ENCODE measurements around the gene HNRNPA1L2. TPM values are rescaled to one million over a fixed set of nuclear protein-coding genes. Genes with fewer than 3 reads are reported as not detected.

The HNRNPA1L2 gene
- total RNA-seq, 1 experiment from 2014 or later = 10.6 TPM

DNA sequence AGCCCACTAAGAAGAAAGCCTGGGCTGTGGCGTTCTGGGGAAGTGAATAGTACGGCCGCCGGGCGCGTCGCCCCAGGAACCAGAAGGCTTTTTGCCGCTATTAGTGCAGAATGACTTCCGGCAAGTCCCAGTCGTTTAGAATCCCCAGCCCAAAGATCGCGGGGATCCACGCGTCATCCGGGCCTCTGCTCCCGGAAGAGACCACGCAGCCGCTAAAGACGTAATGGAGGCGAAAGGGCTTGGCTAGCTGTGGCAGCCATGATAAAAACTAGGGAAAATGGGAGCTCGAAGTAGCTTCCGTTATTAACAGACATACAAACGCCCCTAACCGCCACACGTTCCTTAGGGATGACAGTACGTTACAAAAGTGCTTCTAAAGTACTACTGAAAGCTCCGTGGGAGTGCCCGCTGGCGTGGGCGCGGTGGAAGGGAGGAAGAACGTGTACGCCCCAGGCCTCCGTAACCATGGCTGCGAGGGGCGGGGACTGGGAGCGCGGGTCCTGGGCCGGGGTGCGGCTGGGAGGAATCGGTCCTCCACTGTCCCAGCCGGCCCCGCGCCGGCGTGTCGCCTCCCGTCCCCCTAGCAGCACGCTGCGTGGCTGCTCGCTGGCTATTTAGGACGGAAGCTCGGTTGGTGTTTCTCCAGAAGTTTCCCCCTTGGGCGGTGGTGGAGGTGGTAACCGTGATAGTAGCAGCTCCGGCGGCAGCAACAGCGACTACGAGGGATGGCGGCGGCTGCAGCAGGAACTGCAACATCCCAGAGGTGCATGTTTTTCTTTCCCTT lies 10.2 kb downstream of the HNRNPA1L2 start, which contains the start of gene SUGT1:
Gene SUGT1 (plus strand): TSS at position 641 of the 784 bp plus-strand sequence. CDS start 85 bp downstream, at position 726.
- H2BK12ac ChIP-seq (ENCODE audit: insufficient read length, low read depth, low read length) = no peak within 1 kb of the TSS
- H3K18ac ChIP-seq (ENCODE audit: insufficient read length, low read depth, low read length) = peak within 1 kb of the TSS; percentile 99
- H3K27ac ChIP-seq (ENCODE audit: insufficient read length, low read depth, low read length) = peak within 1 kb of the TSS; percentile 88
- H2BK120ac ChIP-seq (ENCODE audit: low read depth, low read length, poor library complexity, severe bottlenecking) = peak within 1 kb of the TSS; percentile 95
- no peaks in the 10 kb centered on the region for H3K27me3 ChIP-seq (ENCODE audit: insufficient read depth, low read length)
- H4K8ac ChIP-seq (replicated peaks; ENCODE audit: insufficient read length, low read depth, low read length) = no peak within 1 kb of the TSS
- H3K4ac ChIP-seq (ENCODE audit: low read depth, low read length) = peak within 1 kb of the TSS; percentile 1; the same call in 1 of the 2 replicates
- no peak within 1 kb of the TSS for H2AK5ac ChIP-seq (ENCODE audit: insufficient read length, low read length)
- peak within 1 kb of the TSS; percentile 62 for H2BK5ac ChIP-seq (ENCODE audit: insufficient read length, low read length)
- H4K5ac ChIP-seq (ENCODE audit: insufficient read length, low read depth, low read length) = peak within 1 kb of the TSS; percentile 79
- H3K56ac ChIP-seq (ENCODE audit: insufficient read length, low read depth, low read length) = peak within 1 kb of the TSS; percentile 42
- Mint-ChIP-seq H3K36me3 (ENCODE audit: insufficient read depth in 1 of 3, low read depth in 3 of 3) (peaks cover 10 to 33% (median 29%) of the 10 kb centered on the region in 3 experiments; a peak in 6 of 7 replicates), H3K9me3 (no peaks in the 10 kb centered on the region), H3K4me1 (peaks cover 6 to 7% of the 10 kb centered on the region in 2 experiments), H3K27me3 (ENCODE audit: low read depth) (no peaks in the 10 kb centered on the region), H3K4me3 (no peak within 1 kb of the TSS), H3K27ac (no peak within 1 kb of the TSS)
- H4K20me1 ChIP-seq (ENCODE audit: control insufficient read depth, insufficient read depth, insufficient read length) = no peaks in the 10 kb centered on the region
- H3T11ph ChIP-seq (ENCODE audit: low read length) = peak within 1 kb of the TSS; percentile 85
- H3K9me3 ChIP-seq (ENCODE audit: control insufficient read depth, low read depth, low read length) = no peaks in the 10 kb centered on the region
- TF ChIP-seq, protein P1, sequence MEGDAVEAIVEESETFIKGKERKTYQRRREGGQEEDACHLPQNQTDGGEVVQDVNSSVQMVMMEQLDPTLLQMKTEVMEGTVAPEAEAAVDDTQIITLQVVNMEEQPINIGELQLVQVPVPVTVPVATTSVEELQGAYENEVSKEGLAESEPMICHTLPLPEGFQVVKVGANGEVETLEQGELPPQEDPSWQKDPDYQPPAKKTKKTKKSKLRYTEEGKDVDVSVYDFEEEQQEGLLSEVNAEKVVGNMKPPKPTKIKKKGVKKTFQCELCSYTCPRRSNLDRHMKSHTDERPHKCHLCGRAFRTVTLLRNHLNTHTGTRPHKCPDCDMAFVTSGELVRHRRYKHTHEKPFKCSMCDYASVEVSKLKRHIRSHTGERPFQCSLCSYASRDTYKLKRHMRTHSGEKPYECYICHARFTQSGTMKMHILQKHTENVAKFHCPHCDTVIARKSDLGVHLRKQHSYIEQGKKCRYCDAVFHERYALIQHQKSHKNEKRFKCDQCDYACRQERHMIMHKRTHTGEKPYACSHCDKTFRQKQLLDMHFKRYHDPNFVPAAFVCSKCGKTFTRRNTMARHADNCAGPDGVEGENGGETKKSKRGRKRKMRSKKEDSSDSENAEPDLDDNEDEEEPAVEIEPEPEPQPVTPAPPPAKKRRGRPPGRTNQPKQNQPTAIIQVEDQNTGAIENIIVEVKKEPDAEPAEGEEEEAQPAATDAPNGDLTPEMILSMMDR (conservative IDR thresholded peaks at IDR 0.05) = peak; percentile 77
- no peak within 1 kb of the TSS for H2AFZ ChIP-seq (ENCODE audit: low read length)
- H4K91ac ChIP-seq (ENCODE audit: insufficient read length, low read depth, low read length) = no peak within 1 kb of the TSS
- H3K4me1 ChIP-seq (ENCODE audit: insufficient read depth, low read length) = no peaks in the 10 kb centered on the region; the same call in 1 of the 2 replicates
- H3K23ac ChIP-seq (ENCODE audit: insufficient read length, low read depth, low read length) = no peak within 1 kb of the TSS
- peak within 1 kb of the TSS; percentile 95 for H3K9ac ChIP-seq (ENCODE audit: extremely low read depth, insufficient read length, low read length)
- peak within 1 kb of the TSS; percentile 43 for H3K4me2 ChIP-seq (ENCODE audit: insufficient read depth, insufficient read length, low read length)
- peak; percentile 95 for DNase-seq
- peak within 1 kb of the TSS; percentile 98 for H3K14ac ChIP-seq (ENCODE audit: insufficient read depth, low read length)
- no CpG with 5 or more reads among the region's 61 CpGs for WGBS (ENCODE audit: extremely low coverage, insufficient read length, low lambda C conversion rate)
- H2BK20ac ChIP-seq (ENCODE audit: low read depth, low read length, poor library complexity, severe bottlenecking) = no peak within 1 kb of the TSS
- no peak within 1 kb of the TSS for H2BK15ac ChIP-seq (ENCODE audit: low read depth, low read length)
- peaks cover 9% of the 10 kb centered on the region for H3K23me2 ChIP-seq (ENCODE audit: insufficient read length, low read depth, low read length, poor library complexity, severe bottlenecking)
- H3K79me2 ChIP-seq (ENCODE audit: insufficient read depth, low read length) = peaks cover 27% of the 10 kb centered on the region; the same call in 1 of the 2 replicates
- peaks cover 2% of the 10 kb centered on the region for H3K79me1 ChIP-seq (ENCODE audit: insufficient read depth, low read depth, low read length, poor library complexity, severe bottlenecking)
